ENCODE data around the gene SPOCK1.
"Not testable (repeated sequence)": the region's sequence is repeated elsewhere in the genome, so short reads cannot be mapped to it uniquely, and the experiment has no call there.

Gene SPOCK1

GRCh38 chr5:137252512-137252911 is 246.6 kb downstream of the SPOCK1 start:
- Histone ChIP-seq H3K9ac (ENCODE audit: low read depth, low read length) (no peak overlapping the region), H3K4me1 (ENCODE audit: insufficient read depth, low read length) (no peaks in the 10 kb centered on the region), H3K36me3 (ENCODE audit: insufficient read depth, low read length) (no peaks in the 10 kb centered on the region), H3K9me3 (ENCODE audit: control insufficient read depth, insufficient read depth, low read length) (no peaks in the 10 kb centered on the region)

- Histone ChIP-seq H3K9me3 (ENCODE audit: control insufficient read depth, insufficient read depth, low read length) (no peaks in the 10 kb centered on the region), H3K4me1 (ENCODE audit: insufficient read depth, low read length) (no peaks in the 10 kb centered on the region), H3K9ac (ENCODE audit: low read depth, low read length) (no peak overlapping the region), H3K36me3 (ENCODE audit: insufficient read depth, low read length) (no peaks in the 10 kb centered on the region)
These were observed 248.7 kb downstream of the SPOCK1 start for GRCh38 chr5:137250421-137250820.

GRCh38 chr5:137248527-137248926 is 250.6 kb downstream of the SPOCK1 start:
- Histone ChIP-seq H3K36me3 (ENCODE audit: insufficient read depth, low read length) (no peaks in the 10 kb centered on the region), H3K9me3 (ENCODE audit: control insufficient read depth, insufficient read depth, low read length) (no peaks in the 10 kb centered on the region), H3K9ac (ENCODE audit: low read depth, low read length) (no peak overlapping the region), H3K4me1 (ENCODE audit: insufficient read depth, low read length) (no peaks in the 10 kb centered on the region)

GRCh38 chr5:137245438-137245837 is 253.7 kb downstream of the SPOCK1 start:
- no peaks in the 10 kb centered on the region for H3K4me1 ChIP-seq (ENCODE audit: insufficient read depth, low read length)
- H3K9me3 ChIP-seq (ENCODE audit: control insufficient read depth, insufficient read depth, low read length), result no peaks in the 10 kb centered on the region
- H3K9ac ChIP-seq (ENCODE audit: low read depth, low read length), result no peak overlapping the region
- no peaks in the 10 kb centered on the region for H3K36me3 ChIP-seq (ENCODE audit: insufficient read depth, low read length)

- Histone ChIP-seq H3K4me1 (ENCODE audit: insufficient read depth, low read length) (no peaks in the 10 kb centered on the region), H3K36me3 (ENCODE audit: insufficient read depth, low read length) (no peaks in the 10 kb centered on the region), H3K9me3 (ENCODE audit: control insufficient read depth, insufficient read depth, low read length) (no peaks in the 10 kb centered on the region), H3K9ac (ENCODE audit: low read depth, low read length) (no peak overlapping the region)
These were observed 258.8 kb downstream of the SPOCK1 start for GRCh38 chr5:137240285-137240684.

- Histone ChIP-seq H3K4me1 (ENCODE audit: insufficient read depth, low read length) (no peaks in the 10 kb centered on the region), H3K36me3 (ENCODE audit: insufficient read depth, low read length) (no peaks in the 10 kb centered on the region), H3K9me3 (ENCODE audit: control insufficient read depth, insufficient read depth, low read length) (no peaks in the 10 kb centered on the region), H3K9ac (ENCODE audit: low read depth, low read length) (no peak overlapping the region)
These were observed 262.1 kb downstream of the SPOCK1 start for GRCh38 chr5:137236849-137237507.

- H3K4me1 ChIP-seq (ENCODE audit: insufficient read depth, low read length), result no peaks in the 10 kb centered on the region
- H3K9ac ChIP-seq (ENCODE audit: low read depth, low read length), result no peak overlapping the region
- H3K9me3 ChIP-seq (ENCODE audit: control insufficient read depth, insufficient read depth, low read length), result no peaks in the 10 kb centered on the region
- H3K36me3 ChIP-seq (ENCODE audit: insufficient read depth, low read length), result no peaks in the 10 kb centered on the region
These were observed 262.9 kb downstream of the SPOCK1 start for GRCh38 chr5:137236252-137236651.

- no peaks in the 10 kb centered on the region for H3K9me3 ChIP-seq (ENCODE audit: control insufficient read depth, insufficient read depth, low read length)
- no peaks in the 10 kb centered on the region for H3K36me3 ChIP-seq (ENCODE audit: insufficient read depth, low read length)
- no peak overlapping the region for H3K9ac ChIP-seq (ENCODE audit: low read depth, low read length)
- no peaks in the 10 kb centered on the region for H3K4me1 ChIP-seq (ENCODE audit: insufficient read depth, low read length)
These were observed 263.9 kb downstream of the SPOCK1 start for GRCh38 chr5:137234973-137235943.

GRCh38 chr5:137233726-137234125 is 265.4 kb downstream of the SPOCK1 start:
- Histone ChIP-seq H3K9ac (ENCODE audit: low read depth, low read length) (no peak overlapping the region), H3K9me3 (ENCODE audit: control insufficient read depth, insufficient read depth, low read length) (no peaks in the 10 kb centered on the region), H3K4me1 (ENCODE audit: insufficient read depth, low read length) (no peaks in the 10 kb centered on the region), H3K36me3 (ENCODE audit: insufficient read depth, low read length) (no peaks in the 10 kb centered on the region)

GRCh38 chr5:137233304-137233703 is 265.8 kb downstream of the SPOCK1 start:
- not testable (repeated sequence) for H3K4me1 ChIP-seq (ENCODE audit: insufficient read depth, low read length); H3K9ac ChIP-seq (ENCODE audit: low read depth, low read length); H3K9me3 ChIP-seq (ENCODE audit: control insufficient read depth, insufficient read depth, low read length); H3K36me3 ChIP-seq (ENCODE audit: insufficient read depth, low read length)

GRCh38 chr5:137231540-137231939 is 267.6 kb downstream of the SPOCK1 start:
- Histone ChIP-seq H3K9me3 (ENCODE audit: control insufficient read depth, insufficient read depth, low read length) (no peaks in the 10 kb centered on the region), H3K9ac (ENCODE audit: low read depth, low read length) (no peak overlapping the region), H3K4me1 (ENCODE audit: insufficient read depth, low read length) (no peaks in the 10 kb centered on the region), H3K36me3 (ENCODE audit: insufficient read depth, low read length) (no peaks in the 10 kb centered on the region)

GRCh38 chr5:137228816-137229215 is 270.3 kb downstream of the SPOCK1 start:
- H3K36me3 ChIP-seq (ENCODE audit: insufficient read depth, low read length), result no peaks in the 10 kb centered on the region
- H3K9me3 ChIP-seq (ENCODE audit: control insufficient read depth, insufficient read depth, low read length), result no peaks in the 10 kb centered on the region
- H3K4me1 ChIP-seq (ENCODE audit: insufficient read depth, low read length), result no peaks in the 10 kb centered on the region
- H3K9ac ChIP-seq (ENCODE audit: low read depth, low read length), result no peak overlapping the region

GRCh38 chr5:137226081-137226480 is 273.0 kb downstream of the SPOCK1 start:
- Histone ChIP-seq H3K36me3 (ENCODE audit: insufficient read depth, low read length) (no peaks in the 10 kb centered on the region), H3K4me1 (ENCODE audit: insufficient read depth, low read length) (no peaks in the 10 kb centered on the region), H3K9me3 (ENCODE audit: control insufficient read depth, insufficient read depth, low read length) (no peaks in the 10 kb centered on the region), H3K9ac (ENCODE audit: low read depth, low read length) (no peak overlapping the region)

GRCh38 chr5:137223324-137224295 is 275.5 kb downstream of the SPOCK1 start:
- Histone ChIP-seq H3K4me1 (ENCODE audit: insufficient read depth, low read length) (peaks cover 2% of the 10 kb centered on the region; the same call in 1 of the 2 replicates), H3K9ac (ENCODE audit: low read depth, low read length) (no peak overlapping the region), H3K36me3 (ENCODE audit: insufficient read depth, low read length) (no peaks in the 10 kb centered on the region)

More at GRCh38 chr5:137223324-137224295, 275.5 kb downstream of the SPOCK1 start:
- no peaks in the 10 kb centered on the region for H3K9me3 ChIP-seq (ENCODE audit: control insufficient read depth, insufficient read depth, low read length)
